ENCODE measurements around the gene PAX8. TPM values are rescaled to one million over a fixed set of nuclear protein-coding genes. Genes with fewer than 3 reads are reported as not detected.
A peak's percentile ranks its signal among the peaks of the same experiment; 100 is the strongest.

PAX8 gene
- total RNA-seq, 1 donor from 2014 or later = 1.2 TPM

- no peak for DNase-seq
- Histone ChIP-seq H3K4me1 (no peaks in the 10 kb centered on the region), H3K36me3 (peaks cover 49% of the 10 kb centered on the region), H3K27me3 (ENCODE audit: low read depth) (no peaks in the 10 kb centered on the region), H3K4me3 (no peak overlapping the region), H3K27ac (no peak overlapping the region), H3K9me3 (no peaks in the 10 kb centered on the region)
- intact Hi-C loops (cut with DNase I) = no loop called here
- peak in 1 of 2 donors; percentile 31 for ATAC-seq
- no peak for TF ChIP-seq CTCF (IDR thresholded peaks at IDR 0.05)
Measured at GRCh38 chr2:113192459-113193100, 86.1 kb downstream of the PAX8 start.

GRCh38 chr2:113190871-113191270 is 87.8 kb downstream of the PAX8 start:
- Histone ChIP-seq H3K4me3 (no peak overlapping the region), H3K27ac (no peak overlapping the region), H3K36me3 (peaks cover 38% of the 10 kb centered on the region), H3K27me3 (ENCODE audit: low read depth) (no peaks in the 10 kb centered on the region), H3K9me3 (no peaks in the 10 kb centered on the region), H3K4me1 (peaks cover 4% of the 10 kb centered on the region)
- ATAC-seq (no peak), DNase-seq (no peak)
- TF ChIP-seq CTCF (IDR thresholded peaks at IDR 0.05) = no peak
- intact Hi-C loops (cut with DNase I) = no loop called here

GRCh38 chr2:113187771-113188170 is 91.0 kb downstream of the PAX8 start:
- Histone ChIP-seq H3K4me1 (peaks cover 13% of the 10 kb centered on the region), H3K9me3 (no peaks in the 10 kb centered on the region), H3K4me3 (no peak overlapping the region), H3K27ac (no peak overlapping the region), H3K27me3 (ENCODE audit: low read depth) (no peaks in the 10 kb centered on the region), H3K36me3 (peaks cover 27% of the 10 kb centered on the region)
- intact Hi-C loops (cut with DNase I) = no loop called here
- no peak for TF ChIP-seq CTCF (IDR thresholded peaks at IDR 0.05)
- ATAC-seq (no peak), DNase-seq (no peak)

GRCh38 chr2:113186433-113186796 is 92.3 kb downstream of the PAX8 start:
- Histone ChIP-seq H3K4me1 (peaks cover 22% of the 10 kb centered on the region), H3K36me3 (peaks cover 22% of the 10 kb centered on the region), H3K27me3 (ENCODE audit: low read depth) (no peaks in the 10 kb centered on the region), H3K27ac (no peak overlapping the region), H3K4me3 (no peak overlapping the region), H3K9me3 (no peaks in the 10 kb centered on the region)
- no peak for TF ChIP-seq CTCF (IDR thresholded peaks at IDR 0.05)
- ATAC-seq = no peak
- DNase-seq = no peak
- intact Hi-C loops (cut with DNase I) = no loop called here

GRCh38 chr2:113185664-113186432 is 92.9 kb downstream of the PAX8 start:
- DNase-seq (peak; percentile 81), ATAC-seq (peak; percentile 66 to 81)
- no peak overlapping the region for H3K4me3 ChIP-seq
- H3K27me3 ChIP-seq (ENCODE audit: low read depth) = no peaks in the 10 kb centered on the region
- H3K27ac ChIP-seq = no peak overlapping the region
- intact Hi-C loops (cut with DNase I) = no loop called here
- no peak for TF ChIP-seq CTCF (IDR thresholded peaks at IDR 0.05)
- no peaks in the 10 kb centered on the region for H3K9me3 ChIP-seq
- peaks cover 22% of the 10 kb centered on the region for H3K36me3 ChIP-seq
- H3K4me1 ChIP-seq = peaks cover 27% of the 10 kb centered on the region
